Effector memory CD4-positive, alpha-beta T cell (primary cell): ENCODE results near the gene SUSD2.

ENCODE experiments used
- DNase-seq, 3 donors: peaks; one replicate each; pipeline ENCODE4 v3.0.0-alpha.2; 2020
- H3K27ac ChIP-seq: 2 replicates; pipeline ENCODE4 v1.7.0; 2013; ENCODE audit warnings: mild to moderate bottlenecking, low read length, moderate library complexity; ENCODE audit not compliant: insufficient read depth, poor library complexity, severe bottlenecking
- H3K27me3 ChIP-seq: replicated peaks from 2 replicates; pipeline ENCODE4 v1.7.0; 2013; ENCODE audit warnings: mild to moderate bottlenecking, low read length; ENCODE audit not compliant: insufficient read depth, control insufficient read depth, poor library complexity, severe bottlenecking
- H3K36me3 ChIP-seq: 2 replicates; pipeline ENCODE4 v1.7.0; 2013; ENCODE audit warnings: mild to moderate bottlenecking, low read length, moderate library complexity; ENCODE audit not compliant: control insufficient read depth, insufficient read depth
- H3K4me1 ChIP-seq: 2 replicates; pipeline ENCODE4 v1.7.0; 2013; ENCODE audit warnings: low read length, mild to moderate bottlenecking; ENCODE audit not compliant: control insufficient read depth, insufficient read depth, poor library complexity, severe bottlenecking
- H3K4me3 ChIP-seq: 2 replicates; pipeline ENCODE4 v1.7.0; 2013; ENCODE audit warnings: low read length, low read depth, mild to moderate bottlenecking; ENCODE audit not compliant: insufficient read depth, poor library complexity, severe bottlenecking
- H3K9me3 ChIP-seq: 2 replicates; pipeline ENCODE4 v1.7.0; 2013; ENCODE audit warnings: mild to moderate bottlenecking, low read length, moderate library complexity; ENCODE audit not compliant: control insufficient read depth

Gene SUSD2

DNA sequence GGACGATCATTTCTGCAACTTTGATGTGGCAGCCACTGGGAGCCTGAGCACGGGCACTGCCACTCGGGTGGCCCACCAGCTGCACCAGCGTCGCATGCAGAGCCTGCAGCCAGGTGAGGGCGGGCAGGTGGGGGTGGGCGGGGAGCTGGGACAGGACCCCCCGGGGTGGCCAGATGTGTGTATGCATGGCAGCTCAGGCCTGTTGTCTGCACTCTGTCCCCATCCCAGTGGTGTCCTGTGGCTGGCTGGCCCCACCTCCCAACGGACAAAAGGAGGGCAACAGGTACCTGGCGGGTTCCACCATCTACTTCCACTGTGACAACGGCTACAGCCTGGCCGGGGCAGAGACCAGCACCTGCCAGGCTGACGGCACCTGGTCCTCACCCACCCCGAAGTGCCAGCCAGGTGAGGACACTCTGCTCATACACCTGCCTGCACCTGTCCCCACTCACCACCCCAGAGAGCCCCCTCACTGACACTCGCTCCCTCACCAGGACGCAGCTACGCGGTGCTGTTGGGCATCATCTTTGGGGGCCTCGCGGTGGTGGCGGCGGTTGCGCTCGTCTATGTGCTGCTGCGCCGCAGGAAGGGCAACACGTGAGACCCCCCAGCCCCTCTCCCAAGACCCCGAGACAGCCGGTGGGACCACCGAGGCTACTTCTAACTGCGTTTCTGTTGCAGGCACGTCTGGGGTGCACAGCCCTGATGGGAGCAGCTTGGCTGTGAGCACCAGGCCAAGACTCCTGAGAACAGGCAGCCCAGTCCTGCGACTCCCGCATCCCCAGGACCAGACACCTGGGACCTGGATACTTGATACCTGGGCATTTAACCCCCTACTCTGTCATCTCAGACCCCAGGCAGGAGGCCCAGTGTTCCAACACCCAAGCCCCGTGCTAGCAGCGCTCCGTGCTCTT lies 6.7 kb downstream of the SUSD2 start:
- Histone ChIP-seq H3K27ac (no peak overlapping the region), H3K4me1 (no peaks in the 10 kb centered on the region), H3K27me3 (no peaks in the 10 kb centered on the region), H3K9me3 (no peaks in the 10 kb centered on the region), H3K36me3 (no peaks in the 10 kb centered on the region), H3K4me3 (no peak overlapping the region)
- no peak for DNase-seq

DNA sequence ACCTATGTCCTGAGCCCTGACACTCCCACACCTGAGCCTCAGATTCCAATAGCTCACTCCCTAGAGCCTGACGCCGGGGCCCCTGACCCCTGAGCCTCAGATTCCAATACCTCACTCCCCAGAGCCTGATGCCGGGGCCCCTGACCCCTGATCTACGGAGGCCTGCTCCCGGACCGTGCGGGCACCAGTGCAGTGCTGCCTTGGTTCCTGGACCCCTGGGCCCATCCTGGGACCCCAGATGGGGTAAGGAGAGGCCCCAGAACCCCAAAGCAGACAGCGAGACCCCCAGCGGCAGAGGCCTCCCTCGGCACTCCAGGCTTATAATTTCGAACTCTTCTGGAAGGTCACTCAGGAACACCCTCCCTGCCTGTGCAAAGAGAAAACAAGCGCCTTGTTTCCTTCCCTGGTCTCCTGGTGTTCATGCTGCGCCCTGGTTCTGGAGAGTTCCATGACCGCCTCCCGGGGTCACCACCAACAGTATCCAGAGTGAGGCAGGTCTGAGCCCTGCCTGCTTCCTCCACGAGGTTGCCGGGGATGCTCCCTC lies 7.5 kb downstream of the SUSD2 start:
- H3K36me3 ChIP-seq, result no peaks in the 10 kb centered on the region
- no peaks in the 10 kb centered on the region for H3K9me3 ChIP-seq
- no peak overlapping the region for H3K4me3 ChIP-seq
- no peaks in the 10 kb centered on the region for H3K27me3 ChIP-seq
- H3K4me1 ChIP-seq, result no peaks in the 10 kb centered on the region
- DNase-seq, result no peak
- no peak overlapping the region for H3K27ac ChIP-seq

DNA sequence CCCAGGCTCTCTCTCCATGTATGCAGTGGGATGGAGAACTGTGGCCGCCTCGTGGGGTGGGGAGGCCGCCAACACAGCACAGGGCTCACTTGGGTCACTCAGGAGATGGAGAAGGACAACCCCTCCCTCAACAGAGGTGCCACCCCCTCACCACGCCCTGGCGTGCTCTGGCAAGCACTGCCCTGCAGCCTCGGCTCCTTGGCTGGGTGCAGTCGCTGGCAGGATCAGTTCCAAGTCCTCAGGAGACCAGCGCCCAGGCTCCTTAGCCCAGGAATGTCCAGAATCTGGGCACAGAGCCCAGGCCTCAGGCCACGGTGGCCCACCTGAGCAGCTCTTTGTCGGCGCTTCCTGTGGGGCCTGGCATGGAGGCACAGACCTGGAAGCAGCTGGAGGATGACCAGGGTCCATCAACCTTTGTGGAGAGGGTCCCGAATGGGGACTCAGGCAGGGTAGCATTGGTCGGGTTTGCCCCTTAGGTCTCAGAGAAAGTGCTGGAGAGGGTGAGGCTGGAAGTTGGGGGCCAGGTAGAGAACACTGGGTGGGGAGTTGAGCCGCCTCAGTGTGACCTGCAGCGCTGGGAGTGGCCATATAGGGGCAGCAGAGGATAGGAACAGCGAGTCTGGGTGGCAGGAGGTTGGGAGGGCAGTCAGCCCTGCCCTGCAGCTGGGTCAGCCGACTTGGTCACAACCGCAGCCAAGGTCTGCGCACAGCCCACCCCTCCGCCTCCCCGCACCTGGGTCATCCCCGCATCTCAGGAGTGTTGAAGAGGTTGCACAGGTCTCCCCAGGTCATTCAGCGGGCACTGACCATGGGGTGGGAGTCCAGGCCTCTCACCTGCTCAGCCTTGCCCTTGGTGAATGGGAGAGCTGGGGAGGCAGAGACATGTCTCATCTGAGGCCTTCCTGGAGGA lies 8.2 kb downstream of the SUSD2 start:
- H3K9me3 ChIP-seq, result no peaks in the 10 kb centered on the region
- no peak overlapping the region for H3K4me3 ChIP-seq
- H3K27ac ChIP-seq, result no peak overlapping the region
- no peak for DNase-seq
- H3K27me3 ChIP-seq, result no peaks in the 10 kb centered on the region
- no peaks in the 10 kb centered on the region for H3K4me1 ChIP-seq
- no peaks in the 10 kb centered on the region for H3K36me3 ChIP-seq

DNA sequence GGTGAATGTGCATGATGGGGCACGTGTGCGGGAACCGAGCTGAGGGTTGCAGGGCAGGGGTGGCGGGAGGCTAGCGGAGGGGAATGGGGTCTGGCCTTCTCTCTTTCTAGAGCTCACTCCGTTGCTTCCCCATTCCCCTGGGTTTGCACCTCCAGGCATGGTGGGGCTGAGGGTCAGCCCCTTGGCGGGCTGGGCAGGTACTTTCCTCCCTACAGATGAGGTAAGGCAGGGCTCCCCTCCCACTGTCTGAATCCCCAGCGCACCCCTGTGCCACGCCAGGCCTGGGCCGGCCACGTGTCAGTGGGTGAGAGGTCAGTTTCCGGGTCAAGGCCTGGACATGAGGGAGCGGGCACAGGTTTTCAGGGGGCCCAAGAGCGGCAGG lies 8.9 kb downstream of the SUSD2 start:
- no peak for DNase-seq
- Histone ChIP-seq H3K36me3 (no peaks in the 10 kb centered on the region), H3K27ac (no peak overlapping the region), H3K27me3 (no peaks in the 10 kb centered on the region), H3K4me1 (no peaks in the 10 kb centered on the region), H3K9me3 (no peaks in the 10 kb centered on the region), H3K4me3 (no peak overlapping the region)

DNA sequence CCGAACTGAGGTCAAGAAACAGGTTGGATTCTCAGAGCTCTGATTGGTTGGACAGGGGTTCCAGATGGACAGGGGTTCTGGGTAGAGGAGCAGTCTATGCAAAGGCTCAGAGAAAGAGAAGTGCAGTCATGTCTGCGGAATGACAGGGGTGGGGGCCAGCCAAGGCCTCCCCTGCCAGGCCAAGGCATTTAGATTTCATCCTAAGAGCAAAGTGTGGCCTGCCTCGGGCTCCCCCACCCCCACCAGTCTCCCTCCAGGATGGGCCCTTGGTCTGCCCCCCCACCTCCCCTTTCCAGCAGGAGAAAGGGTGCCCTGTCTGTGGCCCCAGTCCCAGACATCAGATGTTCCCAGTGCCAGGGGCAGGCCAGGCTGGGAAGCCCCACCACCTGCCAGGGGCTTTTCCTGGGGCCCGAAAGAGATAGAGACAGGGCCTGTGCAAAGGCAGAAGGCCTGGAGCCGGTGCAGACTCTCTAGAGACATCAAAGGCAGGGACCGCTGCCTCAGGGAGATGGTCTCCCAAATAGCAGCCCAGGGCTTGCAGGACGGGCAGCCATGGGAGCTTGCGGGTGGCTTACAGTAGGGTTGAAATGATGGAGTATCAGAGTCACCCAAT lies 9.4 kb downstream of the SUSD2 start:
- no peaks in the 10 kb centered on the region for H3K27me3 ChIP-seq
- DNase-seq, result no peak
- H3K27ac ChIP-seq, result no peak overlapping the region
- no peaks in the 10 kb centered on the region for H3K4me1 ChIP-seq
- H3K4me3 ChIP-seq, result no peak overlapping the region
- no peaks in the 10 kb centered on the region for H3K9me3 ChIP-seq
- H3K36me3 ChIP-seq, result no peaks in the 10 kb centered on the region

DNA sequence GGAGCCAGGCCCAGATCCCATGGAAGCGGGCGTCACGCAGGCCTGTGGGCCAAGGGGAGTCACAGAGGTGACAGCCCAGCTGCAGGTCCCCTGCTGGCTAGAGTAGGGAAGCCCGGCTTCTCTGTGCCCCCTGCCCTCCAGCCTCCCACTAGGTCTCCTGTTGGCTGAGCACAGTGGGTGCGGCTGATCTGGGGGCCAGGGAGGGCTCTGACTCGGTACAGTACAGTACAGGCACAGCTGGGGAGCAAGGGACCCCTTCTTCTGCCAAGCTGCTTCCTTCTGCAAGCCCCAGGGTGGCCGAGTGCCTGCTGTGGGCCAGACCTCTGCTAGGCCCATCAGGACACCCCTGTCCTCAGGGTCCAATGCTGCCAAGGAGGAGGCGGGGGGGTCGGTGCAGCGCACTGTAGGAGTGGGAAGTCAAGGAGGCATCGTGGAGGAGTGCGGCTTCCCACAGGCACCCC lies 10.1 kb downstream of the SUSD2 start:
- no peaks in the 10 kb centered on the region for H3K36me3 ChIP-seq
- no peaks in the 10 kb centered on the region for H3K27me3 ChIP-seq
- no peak for DNase-seq
- no peaks in the 10 kb centered on the region for H3K9me3 ChIP-seq
- no peak overlapping the region for H3K27ac ChIP-seq
- H3K4me1 ChIP-seq, result no peaks in the 10 kb centered on the region
- no peak overlapping the region for H3K4me3 ChIP-seq

DNA sequence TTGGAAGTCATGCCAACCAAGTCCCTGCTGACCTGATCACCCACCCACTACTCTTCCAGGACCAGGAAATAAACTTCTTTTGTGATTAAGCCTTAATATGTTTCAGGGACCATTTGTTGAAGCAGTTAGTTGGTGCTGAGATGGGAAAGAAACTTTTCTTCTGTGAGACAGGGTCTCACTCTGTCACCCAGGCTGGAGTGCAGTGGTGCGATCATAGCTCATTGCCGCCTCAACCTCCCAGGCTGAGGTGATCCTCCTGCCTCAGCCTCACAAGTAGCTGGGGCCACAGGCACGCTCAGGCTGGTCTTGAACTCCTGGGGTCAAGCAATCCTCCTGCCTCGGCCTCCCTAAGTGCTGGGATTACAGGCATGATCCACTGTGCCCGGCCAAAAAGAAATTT lies 10.6 kb downstream of the SUSD2 start:
- DNase-seq, result no peak
- Histone ChIP-seq H3K4me3 (no peak overlapping the region), H3K9me3 (no peaks in the 10 kb centered on the region)

DNA sequence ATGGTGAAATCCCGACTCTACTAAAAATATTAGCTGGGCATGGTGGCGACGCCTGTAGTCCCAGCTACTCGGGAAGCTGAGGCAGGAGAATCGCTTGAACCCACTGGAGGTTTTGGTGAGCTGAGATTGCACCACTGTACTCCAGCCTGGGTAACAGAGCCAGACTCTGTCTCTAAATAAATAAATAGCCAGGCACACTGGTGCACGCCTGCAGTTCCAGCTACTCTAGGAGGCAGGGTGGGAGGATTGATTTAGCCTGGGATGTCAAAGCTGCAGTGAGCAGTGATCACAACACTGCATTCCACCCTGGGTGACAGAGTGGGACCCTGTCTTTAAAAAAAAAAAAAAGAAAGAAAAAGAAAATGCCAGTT lies 17.4 kb downstream of the SUSD2 start:
- Histone ChIP-seq H3K27me3 (no peaks in the 10 kb centered on the region), H3K9me3 (no peaks in the 10 kb centered on the region), H3K4me3 (no peak overlapping the region), H3K4me1 (no peaks in the 10 kb centered on the region), H3K36me3 (no peaks in the 10 kb centered on the region), H3K27ac (no peak overlapping the region)
- no peak for DNase-seq

More for the DNA sequence above, 10.6 kb downstream of the SUSD2 start:
- H3K27me3 ChIP-seq, result no peaks in the 10 kb centered on the region
- no peak overlapping the region for H3K27ac ChIP-seq
- H3K4me1 ChIP-seq, result no peaks in the 10 kb centered on the region
- no peaks in the 10 kb centered on the region for H3K36me3 ChIP-seq

DNA sequence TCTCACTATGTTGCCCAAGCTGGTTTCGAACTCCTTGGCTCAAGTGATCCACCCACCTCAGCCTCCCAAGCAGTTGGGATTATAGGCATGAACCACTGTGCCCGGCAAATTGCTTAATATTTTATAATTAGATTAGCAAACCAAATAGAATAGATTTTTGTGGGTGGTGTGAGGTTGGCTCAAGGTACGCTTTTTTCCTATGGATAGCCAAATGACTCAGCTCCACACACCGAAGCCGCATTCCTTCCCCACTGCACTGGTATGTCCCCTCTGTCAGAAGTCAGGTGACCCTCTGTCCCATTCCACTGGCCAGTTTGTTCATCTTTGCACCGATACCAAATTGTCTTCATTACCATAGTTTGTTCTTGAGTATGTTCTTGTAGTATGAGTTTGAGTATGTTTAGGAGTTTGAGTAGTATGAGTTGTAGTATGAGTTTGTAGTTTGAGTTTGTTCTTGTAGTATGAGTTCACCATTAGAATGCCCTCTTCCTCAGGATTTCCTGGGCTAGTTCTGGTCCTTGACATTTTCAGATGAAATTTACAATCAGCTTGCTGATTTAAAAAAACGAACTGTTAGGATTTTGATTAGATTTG lies 19.4 kb downstream of the SUSD2 start:
- DNase-seq, result no peak
- Histone ChIP-seq H3K4me3 (no peak overlapping the region), H3K27ac (no peak overlapping the region)

More for the DNA sequence above, 19.4 kb downstream of the SUSD2 start:
- H3K27me3 ChIP-seq, result no peaks in the 10 kb centered on the region
- H3K36me3 ChIP-seq, result no peaks in the 10 kb centered on the region
- no peaks in the 10 kb centered on the region for H3K9me3 ChIP-seq
- H3K4me1 ChIP-seq, result no peaks in the 10 kb centered on the region
